Measurements from ENCODE around the gene PRDM1.

GRCh38 chr6:106155219-106155830 lies 69.2 kb downstream of the PRDM1 start:
- TF ChIP-seq ZNF214 (tag by site-specific recombination; IDR thresholded peaks at IDR 0.05; ENCODE audit: borderline replicate concordance), result no peak
- no peak for TF ChIP-seq CTCF (tag by site-specific recombination; IDR thresholded peaks at IDR 0.05)
- TF ChIP-seq ZNF239 (tag by site-specific recombination; IDR thresholded peaks at IDR 0.05), result no peak
- TF ChIP-seq ZFP3 (tag by site-specific recombination; IDR thresholded peaks at IDR 0.05; ENCODE audit: low read depth), result no peak
- TF ChIP-seq SETDB1 (IDR thresholded peaks at IDR 0.05; ENCODE audit: insufficient read length, low read length), result no peak
- no peak for TF ChIP-seq ZNF274 (IDR thresholded peaks at IDR 0.05; ENCODE audit: low read length)
- no peak for TF ChIP-seq ZNF274 (tag by site-specific recombination; IDR thresholded peaks at IDR 0.05; ENCODE audit: borderline replicate concordance)
- TF ChIP-seq KLF1 (tag by site-specific recombination; IDR thresholded peaks at IDR 0.05), result no peak
- TF ChIP-seq SP2 (tag by site-specific recombination; IDR thresholded peaks at IDR 0.05), result no peak
- no peak for TF ChIP-seq ZNF654 (tag by site-specific recombination; IDR thresholded peaks at IDR 0.05; ENCODE audit: low read depth)
- no peak for TF ChIP-seq ZNF184 (tag by site-specific recombination; IDR thresholded peaks at IDR 0.05)
- no peak for TF ChIP-seq ZNF514 (tag by site-specific recombination; IDR thresholded peaks at IDR 0.05)
- TF ChIP-seq REST (tag by site-specific recombination; IDR thresholded peaks at IDR 0.05), result no peak
- TF ChIP-seq ZBTB48 (tag by site-specific recombination; IDR thresholded peaks at IDR 0.05), result no peak
- no peak for TF ChIP-seq REPIN1 (tag by site-specific recombination; IDR thresholded peaks at IDR 0.05; ENCODE audit: low read depth)
